T-helper 2 cell (primary cell): ENCODE measurements around the gene FER.

Experiments used
- DNase-seq, 5 experiments: peaks; one replicate each; pipeline versions ENCODE4 v3.0.0 to v3.0.0-alpha.2; 2012 to 2022

FER gene

DNA sequence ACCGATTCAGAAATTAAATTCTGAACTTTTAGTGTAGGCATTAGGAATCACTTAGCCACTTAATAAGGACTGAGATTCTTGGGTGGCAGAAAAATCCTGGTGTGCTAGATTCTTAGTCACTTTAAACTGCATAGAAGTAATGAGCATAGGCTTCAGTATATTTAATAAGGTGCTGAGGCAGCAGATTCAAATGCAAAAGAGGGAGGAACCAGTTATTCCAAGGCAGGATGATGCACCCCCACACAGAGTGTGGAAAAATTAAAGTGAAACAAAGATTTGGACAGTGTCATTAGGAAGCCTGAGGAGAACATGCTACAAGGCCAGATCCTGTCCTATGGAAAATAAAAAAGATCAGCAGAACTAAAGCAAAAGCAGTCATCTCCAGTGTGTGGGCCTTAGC is 444.3 kb downstream of the FER start:
- DNase-seq: no peak

DNA sequence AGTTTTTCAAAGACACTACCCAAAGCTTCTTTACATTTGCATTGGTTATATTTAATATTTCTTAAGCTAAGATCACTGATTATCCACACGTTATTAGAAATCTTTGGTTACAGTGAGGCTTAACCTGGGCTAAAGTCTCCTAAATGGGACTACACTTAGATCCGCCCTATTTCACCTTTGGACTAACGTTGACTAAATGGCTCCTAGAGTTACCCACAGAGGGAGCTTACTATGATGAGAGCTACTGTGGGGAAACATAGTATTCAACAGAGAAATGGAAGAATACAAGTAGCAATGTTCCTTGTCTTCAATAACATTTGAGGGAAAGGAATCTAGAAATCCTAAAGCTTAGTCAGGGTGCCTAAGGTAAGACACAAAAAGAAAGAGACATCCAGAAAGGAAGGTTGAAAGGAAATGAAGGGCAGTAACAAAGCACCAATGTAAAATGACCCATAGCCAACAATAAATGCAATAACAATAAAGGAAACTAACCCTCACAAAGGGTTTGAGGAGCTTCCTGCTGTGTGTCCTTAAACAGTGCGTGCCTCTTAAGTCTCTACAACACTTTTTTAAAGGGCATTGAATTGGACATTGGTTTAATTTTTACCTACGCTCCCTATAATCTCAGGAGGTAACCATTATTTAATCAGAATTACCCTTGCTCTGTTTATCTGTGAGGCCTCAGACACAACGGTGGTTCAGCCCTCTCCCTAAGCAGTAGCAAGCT is 445.0 kb downstream of the FER start:
- no peak for DNase-seq

- no peak for DNase-seq
These were observed 448.0 kb downstream of the FER start for GRCh38 chr5:109195667-109196066.

DNA sequence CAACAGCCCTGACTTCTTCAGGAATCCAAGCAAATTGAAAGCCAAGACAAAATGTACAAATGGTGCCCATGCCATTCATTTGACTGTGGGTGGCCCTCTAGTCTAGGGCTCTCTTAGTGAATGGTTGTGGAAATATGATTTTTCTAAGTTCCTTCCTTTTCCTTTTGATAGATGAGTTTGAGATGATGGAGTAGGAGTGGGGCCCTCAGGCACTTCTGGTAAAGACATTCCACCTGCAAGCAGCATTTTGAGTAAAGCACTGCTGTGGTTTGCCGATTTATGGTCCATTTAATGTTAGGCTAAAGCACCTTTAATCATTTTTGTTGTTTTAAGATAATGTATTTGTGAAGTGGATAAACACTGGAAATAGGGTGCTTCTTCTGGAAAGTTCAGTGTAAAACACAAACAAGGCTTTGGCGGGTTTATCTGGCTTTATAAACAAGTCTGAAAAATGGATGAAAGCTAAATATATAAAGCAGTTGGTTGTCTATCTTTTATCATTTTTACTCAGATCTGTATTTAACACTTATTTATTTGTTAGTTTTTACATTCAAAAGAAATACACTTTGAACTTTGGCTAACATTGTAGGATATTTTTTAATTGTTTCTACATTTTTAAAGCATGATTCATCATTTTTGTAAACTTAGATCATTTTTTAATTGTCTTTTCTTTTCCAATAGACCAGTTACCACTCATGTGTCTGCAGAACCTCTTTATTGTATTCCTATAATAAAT is 448.6 kb downstream of the FER start:
- DNase-seq: no peak

GRCh38 chr5:109196823-109197160 is 449.1 kb downstream of the FER start:
- DNase-seq: no peak

DNA sequence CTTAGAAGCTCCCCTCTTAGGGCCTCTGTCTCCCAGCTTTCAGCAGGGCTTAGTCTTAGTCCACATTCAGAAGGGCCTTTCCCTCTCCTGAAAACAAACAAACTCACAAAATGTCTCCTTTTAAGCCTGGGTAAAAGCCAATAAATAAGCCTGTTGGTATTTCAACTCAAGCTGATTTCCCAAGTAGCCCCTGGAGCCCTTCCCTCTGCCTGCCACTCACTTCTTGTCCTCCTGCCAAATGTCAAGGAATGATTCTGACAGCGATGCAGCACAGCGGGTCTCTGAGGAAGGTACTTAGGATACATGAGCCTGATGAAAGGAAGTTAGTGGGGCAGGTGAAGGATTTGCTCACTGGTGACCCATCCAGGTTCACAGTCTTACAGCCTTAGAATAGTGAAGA is 451.6 kb downstream of the FER start:
- no peak for DNase-seq

GRCh38 chr5:109199799-109200620 is 452.3 kb downstream of the FER start:
- no peak for DNase-seq

- DNase-seq: no peak
These were observed 467.3 kb downstream of the FER start for GRCh38 chr5:109215040-109215439.

DNA sequence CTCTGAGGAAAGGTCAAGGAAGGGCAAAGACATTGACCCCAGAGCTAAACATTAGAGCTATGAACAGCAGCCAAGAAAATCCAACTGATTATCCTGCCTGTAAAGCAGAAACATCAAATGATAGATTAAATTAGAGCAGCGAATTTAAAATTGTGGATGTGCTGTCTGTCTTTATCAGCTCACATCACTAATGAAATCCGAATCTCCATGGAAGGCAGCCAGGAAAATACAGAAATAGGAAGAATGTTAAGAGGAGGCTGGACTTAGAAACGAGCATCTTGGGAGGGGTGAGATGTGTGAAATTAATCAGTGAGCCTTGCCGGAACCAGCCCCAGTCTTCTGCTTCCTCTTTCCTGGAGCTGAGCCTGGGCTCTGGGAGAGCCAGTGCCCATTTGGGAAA is 471.1 kb downstream of the FER start:
- no peak for DNase-seq

GRCh38 chr5:109223531-109223930 is 475.8 kb downstream of the FER start:
- no peak for DNase-seq

DNA sequence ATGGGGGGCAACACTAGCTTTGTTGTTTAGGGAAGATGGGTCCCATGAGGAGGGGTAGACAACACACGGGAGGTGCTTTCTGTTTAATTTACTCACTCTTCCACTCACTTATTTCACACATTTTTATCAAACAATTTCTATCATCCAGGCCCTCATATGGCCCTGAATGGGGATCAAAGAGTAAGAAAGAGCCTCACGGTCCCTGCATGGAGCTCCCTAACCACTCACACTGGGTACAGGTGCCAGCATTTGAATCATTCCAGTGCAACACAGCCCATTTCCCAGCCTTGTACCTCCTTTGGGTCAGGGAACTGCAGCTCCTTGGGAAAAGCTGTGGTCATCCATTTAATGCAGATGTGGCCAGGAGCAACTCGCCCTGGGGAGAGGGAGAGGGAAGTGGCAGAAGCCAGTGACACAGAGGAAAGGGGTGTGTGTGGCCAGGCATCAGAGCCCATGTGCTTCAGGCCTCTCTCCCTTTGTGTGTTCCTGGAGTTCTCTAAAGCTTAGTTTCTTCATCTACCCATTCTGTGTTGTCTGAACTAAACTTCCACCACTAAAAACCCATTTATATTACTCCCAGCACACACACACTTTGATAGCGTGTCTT is 476.7 kb downstream of the FER start:
- DNase-seq: no peak

DNA sequence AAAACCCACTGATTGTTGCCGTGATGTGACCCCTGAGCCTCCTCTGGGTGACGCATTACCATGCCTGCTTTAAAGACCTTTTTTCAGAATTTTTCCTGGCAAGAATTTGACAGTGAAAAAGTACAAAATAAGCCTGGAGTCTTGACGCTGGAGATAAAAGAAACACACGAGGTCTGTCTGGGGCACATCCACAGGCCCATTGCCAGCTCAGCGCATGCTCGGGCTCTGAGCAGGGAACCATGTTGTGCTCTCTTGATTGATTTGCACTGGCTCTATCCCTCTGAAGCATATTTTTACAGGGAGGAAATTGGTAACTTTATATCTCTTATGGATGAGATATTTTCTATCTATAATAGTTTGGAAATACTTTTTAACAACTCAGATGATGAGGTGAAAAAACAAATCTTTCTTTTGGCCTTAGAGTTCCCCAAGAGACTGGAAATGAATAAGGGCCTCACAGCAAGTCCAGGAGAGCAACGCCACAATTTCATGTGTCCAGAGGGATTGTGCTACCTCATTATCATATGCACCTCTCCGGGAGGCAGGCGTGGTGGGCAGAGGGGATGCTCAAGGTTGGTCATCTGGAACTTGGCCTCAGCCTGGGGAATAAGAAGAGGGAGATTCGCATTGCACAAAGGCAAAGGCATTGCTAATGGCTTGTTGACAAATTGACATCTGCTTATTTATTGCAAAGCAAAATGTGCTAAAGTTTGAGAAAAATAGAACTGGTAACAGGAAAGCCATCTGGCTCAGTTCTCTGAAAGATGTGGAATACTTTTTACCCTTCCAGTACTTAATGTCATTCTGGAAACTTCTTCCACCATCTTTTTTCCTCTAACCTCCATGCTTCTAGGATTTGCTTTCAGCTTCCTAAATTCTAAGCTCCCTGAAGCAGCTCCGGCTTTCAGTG is 478.3 kb downstream of the FER start:
- no peak for DNase-seq

GRCh38 chr5:109230369-109230768 is 482.7 kb downstream of the FER start:
- DNase-seq: no peak

DNA sequence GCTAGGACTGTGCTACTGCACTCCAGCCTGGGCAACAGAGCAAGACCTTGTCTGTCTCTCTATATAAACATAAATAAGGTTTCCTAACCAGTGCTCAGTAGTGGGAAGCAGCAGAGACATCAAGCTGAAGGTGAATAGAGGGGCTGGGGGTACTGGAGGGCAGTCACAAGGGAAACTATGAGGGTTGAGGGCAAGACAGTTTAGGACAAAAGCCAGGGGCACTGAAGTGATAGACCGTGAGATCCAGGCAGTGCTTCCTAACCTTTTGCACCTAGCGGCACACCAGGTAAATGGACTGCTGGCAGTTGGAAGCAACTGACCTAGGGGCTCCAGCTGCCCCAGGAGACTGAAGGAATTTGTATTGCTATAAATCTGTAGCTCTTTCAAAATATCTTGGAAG is 483.6 kb downstream of the FER start:
- DNase-seq: no peak

GRCh38 chr5:109234381-109234780 is 486.7 kb downstream of the FER start:
- no peak for DNase-seq

DNA sequence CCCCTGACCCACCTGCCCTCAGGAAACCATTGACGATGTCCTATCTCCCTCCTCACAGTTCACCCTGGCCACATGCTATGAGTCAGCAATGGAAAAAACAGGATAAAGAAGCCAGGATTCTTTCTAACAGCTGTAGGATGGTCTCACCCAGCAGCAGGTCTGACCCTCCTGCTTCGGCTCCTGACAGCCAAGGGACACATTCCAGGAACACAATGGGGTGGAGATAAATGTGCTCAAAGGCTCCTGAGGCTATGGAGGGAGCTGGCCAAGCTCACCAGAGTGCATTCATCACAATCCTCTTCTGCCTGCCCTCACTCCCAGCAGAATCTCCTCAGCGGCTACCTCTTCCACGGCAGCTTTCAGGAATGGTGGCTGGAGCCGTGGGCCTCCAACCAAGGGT is 491.8 kb downstream of the FER start:
- DNase-seq: no peak

DNA sequence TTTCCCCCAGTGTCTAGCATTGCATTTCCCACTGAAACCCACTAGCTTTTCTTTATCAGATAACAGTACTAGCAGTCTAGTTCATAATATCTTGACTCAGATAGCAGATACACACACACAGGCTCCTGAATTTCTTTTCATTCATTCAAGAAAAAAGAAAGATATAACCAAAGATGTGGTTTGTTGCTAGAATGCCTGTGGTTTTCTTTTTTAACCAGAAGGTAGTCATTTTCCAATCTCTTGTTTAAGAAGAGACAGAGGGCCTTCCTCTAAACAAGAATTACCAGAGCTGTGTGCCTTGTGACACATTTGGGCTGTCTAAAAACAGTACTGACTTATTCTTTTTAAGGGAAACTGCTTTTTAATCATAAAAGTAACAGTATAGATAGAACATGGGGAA is 494.8 kb downstream of the FER start:
- DNase-seq: peak in 1 of 5 experiments; percentile 51

- no peak for DNase-seq
These were observed 498.7 kb downstream of the FER start for GRCh38 chr5:109246395-109246794.
